SHP77 treated with DMSO at 0.1 percent for 48 hours (cell line): Measurements from ENCODE around the gene CSAD.
"Not testable (repeated sequence)": the region's sequence is repeated elsewhere in the genome, so short reads cannot be mapped to it uniquely, and the experiment has no call there.

Experiments used
- DNase-seq: peaks from one replicate; lab custom pipeline; 2025; lab: John Stamatoyannopoulos, UW

CSAD gene

DNA sequence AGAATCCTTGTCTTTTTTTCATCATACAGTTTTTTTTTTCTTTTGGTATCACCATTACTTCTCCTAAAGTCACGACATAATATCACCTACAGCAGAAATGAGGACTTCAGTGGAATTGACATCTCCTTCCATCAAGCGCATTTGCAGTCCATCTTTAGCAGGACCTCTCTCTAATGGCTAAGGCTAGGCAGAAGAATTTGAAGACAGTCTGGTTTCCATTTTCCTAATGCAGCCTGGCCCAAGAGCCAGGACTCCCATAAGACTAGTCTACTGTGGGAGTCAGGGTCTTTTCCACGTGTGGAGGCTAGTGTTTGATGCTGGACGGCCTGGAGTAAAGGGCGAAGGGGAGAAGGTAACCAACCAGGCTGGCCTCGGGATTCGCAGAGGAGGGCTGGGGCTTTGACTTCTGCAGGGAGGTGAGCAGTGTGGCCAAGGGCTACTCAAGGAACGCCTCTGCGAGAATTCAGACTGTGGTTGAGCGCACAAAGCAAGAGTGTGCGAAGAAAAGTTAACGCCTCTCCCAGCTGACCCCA is 972 bp downstream of the CSAD start:
- no peak for DNase-seq

- not testable (repeated sequence) for DNase-seq
Observed at GRCh38 chr12:53178803-53179202, 1.9 kb downstream of the CSAD start.

GRCh38 chr12:53177447-53177846 is 3.3 kb downstream of the CSAD start:
- DNase-seq = not testable (repeated sequence)

GRCh38 chr12:53176750-53177149 is 4.0 kb downstream of the CSAD start:
- DNase-seq = no peak

DNA sequence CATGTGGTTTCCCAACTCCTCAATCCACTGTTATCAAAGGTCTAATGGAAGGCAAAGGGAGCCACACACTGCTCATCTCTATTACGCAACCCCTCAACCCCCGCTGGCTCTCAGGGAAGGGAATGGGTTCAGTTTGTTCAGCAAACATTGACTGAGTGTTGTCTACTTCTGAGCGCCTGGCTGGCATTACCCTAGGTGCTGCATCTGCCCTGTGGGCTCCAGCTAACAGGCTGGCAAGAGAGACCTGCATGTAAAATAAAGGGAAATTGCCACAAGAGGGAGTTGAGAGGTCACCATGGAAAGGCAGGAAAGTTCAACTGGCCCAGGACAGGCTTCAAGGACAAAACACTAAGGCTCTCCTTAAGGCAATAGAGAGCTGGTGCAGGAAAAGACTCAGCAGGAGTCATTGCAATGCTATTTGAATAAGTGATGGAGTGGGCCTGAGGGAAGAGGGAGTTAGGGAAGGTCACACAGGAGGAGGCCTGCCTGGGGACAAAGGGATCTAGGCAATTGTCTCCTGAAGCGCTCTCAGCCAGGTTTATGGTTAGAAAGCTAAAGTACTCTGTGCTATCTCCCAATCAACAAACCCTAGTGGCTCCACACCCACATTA is 5.7 kb downstream of the CSAD start:
- DNase-seq = peak; percentile 78

DNA sequence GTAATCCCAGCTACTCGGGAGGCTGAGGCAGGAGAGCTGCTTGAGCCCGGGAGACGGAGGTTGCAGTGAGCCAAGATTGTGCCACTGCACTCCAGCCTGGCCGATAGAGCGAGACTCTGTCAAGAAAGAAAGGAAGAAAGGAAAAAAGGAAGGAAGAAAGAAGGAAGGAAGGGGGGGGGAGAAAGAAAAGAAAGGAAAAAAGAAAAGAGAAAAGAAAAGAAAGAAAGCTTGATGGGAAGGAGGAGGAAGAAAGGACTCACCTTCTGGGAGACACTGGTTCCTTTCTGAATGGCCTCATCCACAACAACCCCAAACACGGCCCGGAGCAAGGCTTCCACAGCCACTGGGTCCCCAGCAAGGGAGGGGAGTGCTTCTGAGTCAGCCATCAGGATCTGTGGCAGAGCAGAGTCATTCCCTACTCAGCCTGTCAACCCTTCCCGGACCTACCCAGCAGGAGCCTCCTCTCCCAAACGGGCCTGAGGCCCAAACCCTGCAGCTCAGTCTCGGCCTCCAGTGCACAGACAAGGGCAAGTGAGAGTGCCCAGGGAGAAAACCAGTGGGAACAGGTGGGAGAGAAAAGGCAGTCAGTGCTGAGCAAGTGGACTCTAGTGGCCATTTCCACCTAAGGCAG is 7.5 kb downstream of the CSAD start:
- no peak for DNase-seq

DNA sequence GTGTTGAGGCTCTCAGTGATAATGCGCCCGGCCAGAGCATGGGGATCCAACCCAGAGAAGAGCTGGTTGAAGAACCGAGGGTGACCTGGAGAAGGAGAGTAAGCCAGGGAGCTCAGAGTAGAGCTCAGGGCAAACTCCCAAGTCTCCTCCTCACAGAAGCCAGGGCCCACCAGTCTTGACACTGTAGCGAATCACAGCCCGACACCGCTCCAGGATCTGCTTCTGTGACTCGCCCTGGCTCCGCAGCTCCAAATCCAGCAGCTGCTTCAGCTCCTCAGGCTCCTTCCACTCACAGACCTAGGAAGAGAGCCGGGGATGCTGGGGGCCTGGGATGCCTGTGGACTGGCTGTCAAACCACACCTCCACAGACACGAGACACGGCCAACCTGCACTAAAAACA is 8.4 kb downstream of the CSAD start:
- no peak for DNase-seq

- DNase-seq = no peak
Observed at GRCh38 chr12:53171725-53172329, 8.9 kb downstream of the CSAD start.

- no peak for DNase-seq
Observed at GRCh38 chr12:53170876-53171724, 9.6 kb downstream of the CSAD start.

- DNase-seq = no peak
Observed at GRCh38 chr12:53170215-53170614, 10.5 kb downstream of the CSAD start.

DNA sequence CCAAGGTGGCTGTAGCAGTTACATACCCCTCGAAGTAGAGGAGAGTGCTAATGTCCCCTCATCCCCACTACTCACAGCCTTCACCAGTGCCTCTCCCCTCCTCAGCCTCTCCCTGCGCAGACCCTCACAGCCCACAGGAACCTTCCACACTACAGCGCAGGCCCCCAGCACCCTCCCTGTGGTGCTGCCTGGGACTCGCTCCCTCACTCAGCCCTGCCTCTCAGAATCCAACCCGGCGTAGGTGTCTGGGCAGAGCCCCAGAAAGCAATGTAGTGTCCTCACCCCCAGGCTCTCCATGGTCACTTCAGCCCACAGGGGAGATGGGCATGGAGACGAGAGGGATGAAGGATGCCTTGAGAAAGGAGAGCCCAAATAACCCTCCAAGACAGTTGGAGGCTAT is 11.1 kb downstream of the CSAD start:
- no peak for DNase-seq

- DNase-seq = no peak
Observed at GRCh38 chr12:53166837-53167236, 13.9 kb downstream of the CSAD start.

- DNase-seq = not testable (repeated sequence)
Observed at GRCh38 chr12:53163008-53163407, 17.7 kb downstream of the CSAD start.

- no peak for DNase-seq
Observed at GRCh38 chr12:53161119-53161911, 19.4 kb downstream of the CSAD start.

GRCh38 chr12:53160673-53161072 is 20.1 kb downstream of the CSAD start:
- no peak for DNase-seq

- no peak for DNase-seq
Observed at GRCh38 chr12:53160000-53160399, 20.7 kb downstream of the CSAD start.

- DNase-seq = peak; percentile 51
Observed at GRCh38 chr12:53159195-53159839, 21.4 kb downstream of the CSAD start.

- no peak for DNase-seq
Observed at GRCh38 chr12:53152390-53152789, 28.3 kb downstream of the CSAD start.

GRCh38 chr12:53151039-53151438 is 29.7 kb downstream of the CSAD start:
- DNase-seq = no peak

DNA sequence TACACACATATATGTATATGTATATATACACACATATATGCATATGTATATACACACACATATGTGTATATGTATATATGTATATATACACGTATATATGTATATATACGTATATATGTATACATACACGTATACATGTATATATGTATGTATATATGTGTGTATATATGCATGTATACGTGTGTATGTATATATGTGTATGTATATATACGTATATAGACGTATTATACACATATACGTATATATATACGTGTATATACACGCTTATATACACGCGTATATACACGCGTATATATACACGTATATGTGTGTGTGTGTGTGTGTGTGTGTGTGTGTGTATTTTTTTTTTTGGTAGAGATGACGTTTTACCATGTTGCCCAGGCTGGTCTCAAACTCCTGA is 33.1 kb downstream of the CSAD start:
- DNase-seq = no peak

- no peak for DNase-seq
Observed at GRCh38 chr12:53147181-53147580, 33.5 kb downstream of the CSAD start.
